GM19238 (cell line): ENCODE data around the gene DDX31.

Experiments used
- DNase-seq: peaks from one replicate; pipeline ENCODE4 v3.0.0; 2011; ENCODE audit warnings: low spot score; ENCODE audit not compliant: insufficient read length

The DDX31 gene

GRCh38 chr9:132547976-132548730 is 121.6 kb downstream of the DDX31 start:
- no peak for DNase-seq

GRCh38 chr9:132547436-132547835 is 122.3 kb downstream of the DDX31 start:
- no peak for DNase-seq

GRCh38 chr9:132547052-132547431 is 122.7 kb downstream of the DDX31 start:
- no peak for DNase-seq

- DNase-seq, result no peak
Observed at GRCh38 chr9:132546148-132547051, 123.4 kb downstream of the DDX31 start.

- DNase-seq, result no peak
Observed at GRCh38 chr9:132545578-132545977, 124.2 kb downstream of the DDX31 start.

- DNase-seq, result no peak
Observed at GRCh38 chr9:132543960-132544359, 125.8 kb downstream of the DDX31 start.

GRCh38 chr9:132543251-132543650 is 126.5 kb downstream of the DDX31 start:
- no peak for DNase-seq
